IMR-90 (cell line): ENCODE measurements around the gene RASSF5. TPM values are rescaled to one million over a fixed set of nuclear protein-coding genes. Genes with fewer than 3 reads are reported as not detected.

Source experiments
- ATAC-seq: fragments of 200-7000 bp; cut with Tn5 transposase; 2 replicates; pipeline ENCODE4 v1.9.1; 2020; ENCODE audit warnings: low read depth, mild to moderate bottlenecking, moderate library complexity
- BruUV-seq: library from RNA; stranded (reverse); fragments of 400-500 nt; replicated peaks from 2 replicates; lab custom pipeline; 2021; lab: Mats Ljungman, UMichigan
- CTCF ChIA-PET: fragments of 300-600 bp; formaldehyde crosslinking; extraction: SDS; loops from one replicate; lab custom pipeline; 2021; ENCODE audit warnings: antibody characterized with exemption; lab: Yijun Ruan, JAX
- POLR2A ChIA-PET: fragments of 300-600 bp; sonication (Branson Sonifier 250); formaldehyde crosslinking; loops from one replicate; lab custom pipeline; 2022; ENCODE audit warnings: antibody characterized with exemption; ENCODE audit not compliant: unreplicated experiment; lab: Charles Lee
- DNase-seq: peaks from one replicate; pipeline ENCODE4 v3.0.0; 2013
- H2AFZ ChIP-seq: replicated peaks from 2 replicates; pipeline ENCODE3; 2013; ENCODE audit warnings: low read length, mild to moderate bottlenecking; ENCODE audit not compliant: poor library complexity
- H2AK5ac ChIP-seq: 2 replicates; pipeline ENCODE4 v1.6.1; 2013; ENCODE audit warnings: low read depth, low read length, inconsistent platforms
- H2AK9ac ChIP-seq: replicated peaks from 2 replicates; pipeline ENCODE3; 2013; ENCODE audit warnings: mild to moderate bottlenecking, low read depth, low read length, moderate library complexity; ENCODE audit not compliant: poor library complexity
- H2BK120ac ChIP-seq: 2 replicates; pipeline ENCODE4 v1.6.1; 2013; ENCODE audit warnings: low read depth, low read length, inconsistent platforms
- H2BK15ac ChIP-seq: 3 replicates; pipeline ENCODE4 v1.6.1; 2013; ENCODE audit warnings: low read depth, low read length, inconsistent platforms
- H2BK20ac ChIP-seq: 2 replicates; pipeline ENCODE4 v1.6.1; 2013; ENCODE audit warnings: low read depth, mild to moderate bottlenecking, inconsistent platforms, low read length, moderate library complexity
- H2BK5ac ChIP-seq: 2 replicates; pipeline ENCODE4 v1.6.1; 2013; ENCODE audit warnings: mild to moderate bottlenecking, low read depth, low read length, inconsistent platforms; ENCODE audit not compliant: poor library complexity, severe bottlenecking
- H3K14ac ChIP-seq: replicated peaks from 2 replicates; pipeline ENCODE4 v1.6.1; 2013; ENCODE audit warnings: low read depth, low read length, inconsistent platforms
- H3K18ac ChIP-seq: 2 replicates; pipeline ENCODE4 v1.6.1; 2013; ENCODE audit warnings: low read depth, low read length, control low read depth
- H3K23ac ChIP-seq: 2 replicates; pipeline ENCODE4 v1.6.1; 2013; ENCODE audit warnings: low read depth, low read length, inconsistent platforms
- H3K27ac ChIP-seq: 2 replicates; pipeline ENCODE4 v1.5.1; 2013; ENCODE audit warnings: mild to moderate bottlenecking, control low read depth, low read length; ENCODE audit not compliant: insufficient read depth
- H3K27me3 ChIP-seq: 2 replicates; pipeline ENCODE4 v1.6.1; 2013; ENCODE audit warnings: low read length; ENCODE audit not compliant: control insufficient read depth, insufficient read depth
- H3K36me3 ChIP-seq: 2 replicates; pipeline ENCODE4 v1.6.1; 2013; ENCODE audit warnings: low read length, mixed read lengths; ENCODE audit not compliant: control insufficient read depth, insufficient read depth
- H3K4ac ChIP-seq: 2 replicates; pipeline ENCODE4 v1.6.1; 2013; ENCODE audit warnings: low read depth, low read length, inconsistent platforms
- H3K4me1 ChIP-seq: 2 replicates; pipeline ENCODE4 v1.6.1; 2013; ENCODE audit warnings: low read length, mixed read lengths; ENCODE audit not compliant: control insufficient read depth, insufficient read depth
- H3K4me2 ChIP-seq: 2 replicates; pipeline ENCODE4 v1.6.1; 2013; ENCODE audit warnings: low read depth, mild to moderate bottlenecking, control low read depth, low read length, moderate library complexity
- H3K4me3 ChIP-seq: 2 replicates; pipeline ENCODE4 v1.5.1; 2013; ENCODE audit warnings: low read depth, mild to moderate bottlenecking, control low read depth, low read length, moderate library complexity; ENCODE audit not compliant: insufficient read depth
- H3K56ac ChIP-seq: 2 replicates; pipeline ENCODE4 v1.6.1; 2013; ENCODE audit warnings: low read length, inconsistent platforms; ENCODE audit not compliant: insufficient read depth; ENCODE audit errors: extremely low read depth
- H3K79me1 ChIP-seq, 2 experiments: 2 replicates each; pipeline ENCODE4 v1.6.1; 2013; ENCODE audit warnings: low read length in 2 of 2, inconsistent platforms in 1 of 2, low read depth in 1 of 2
- H3K9ac ChIP-seq: 2 replicates; pipeline ENCODE4 v1.6.1; 2013; ENCODE audit warnings: low read depth, low read length, control low read depth
- H3K9me1 ChIP-seq: 2 replicates; pipeline ENCODE4 v1.6.1; 2013; ENCODE audit warnings: low read length, inconsistent platforms; ENCODE audit not compliant: insufficient read depth
- H3K9me3 ChIP-seq: 2 replicates; pipeline ENCODE4 v1.6.1; 2013; ENCODE audit warnings: low read length; ENCODE audit not compliant: control insufficient read depth, insufficient read depth
- H4K20me1 ChIP-seq: 2 replicates; pipeline ENCODE4 v1.6.1; 2013; ENCODE audit warnings: low read length, inconsistent platforms; ENCODE audit not compliant: insufficient read depth
- H4K5ac ChIP-seq: 2 replicates; pipeline ENCODE4 v1.6.1; 2013; ENCODE audit warnings: mild to moderate bottlenecking, low read depth, low read length, control low read depth
- H4K8ac ChIP-seq, 2 experiments: 2 replicates each; pipeline ENCODE4 v1.6.1; 2013; ENCODE audit warnings: low read depth in 2 of 2, low read length in 2 of 2, control low read depth in 1 of 2, inconsistent platforms in 1 of 2
- H4K91ac ChIP-seq: 2 replicates; pipeline ENCODE4 v1.6.1; 2013; ENCODE audit warnings: low read depth, low read length, inconsistent platforms; ENCODE audit not compliant: insufficient read depth
- BHLHE40 ChIP-seq: fragments of 150-350 bp; IDR thresholded peaks from 2 replicates; pipeline ENCODE4 v1.6.1; 2016; ENCODE audit warnings: mild to moderate bottlenecking, low read depth, low read length
- CEBPB ChIP-seq: IDR thresholded peaks from 2 replicates; pipeline ENCODE4 v1.6.1; 2012; ENCODE audit warnings: low read depth, low read length, improper control_type of control experiment
- CHD1 ChIP-seq: IDR thresholded peaks from 2 replicates; pipeline ENCODE4 v1.6.1; 2012; ENCODE audit warnings: low read depth, low read length, improper control_type of control experiment
- ELK1 ChIP-seq: fragments of 150-350 bp; IDR thresholded peaks from 2 replicates; pipeline ENCODE4 v1.6.1; 2016; ENCODE audit warnings: low read depth, mild to moderate bottlenecking, low read length, moderate library complexity, borderline replicate concordance
- FOS ChIP-seq: fragments of 150-350 bp; IDR thresholded peaks from 2 replicates; pipeline ENCODE4 v1.6.1; 2016; ENCODE audit warnings: low read depth, low read length
- MAFK ChIP-seq: IDR thresholded peaks from 2 replicates; pipeline ENCODE4 v1.6.1; 2012; ENCODE audit warnings: low read depth, low read length, improper control_type of control experiment
- MAZ ChIP-seq: IDR thresholded peaks from 2 replicates; pipeline ENCODE4 v1.6.1; 2012; ENCODE audit warnings: low read depth, mild to moderate bottlenecking, low read length, improper control_type of control experiment, moderate library complexity, borderline replicate concordance
- MXI1 ChIP-seq: IDR thresholded peaks from 2 replicates; pipeline ENCODE4 v1.6.1; 2012; ENCODE audit warnings: low read depth, mild to moderate bottlenecking, low read length, moderate library complexity, borderline replicate concordance
- NFE2L2 ChIP-seq: fragments of 150-350 bp; IDR thresholded peaks from 2 replicates; pipeline ENCODE4 v1.6.1; 2016; ENCODE audit warnings: low read depth, mild to moderate bottlenecking, low read length
- POLR2A ChIP-seq: IDR thresholded peaks from 2 replicates; pipeline ENCODE4 v1.6.1; 2012; ENCODE audit warnings: mild to moderate bottlenecking, low read depth, low read length
- RAD21 ChIP-seq: IDR thresholded peaks from 2 replicates; pipeline ENCODE4 v1.6.1; 2012; ENCODE audit warnings: low read length, improper control_type of control experiment
- RCOR1 ChIP-seq: IDR thresholded peaks from 2 replicates; pipeline ENCODE4 v1.6.1; 2012; ENCODE audit warnings: mild to moderate bottlenecking, low read length, improper control_type of control experiment; ENCODE audit not compliant: insufficient replicate concordance
- RFX5 ChIP-seq: IDR thresholded peaks from 2 replicates; pipeline ENCODE4 v1.8.0; 2012; ENCODE audit warnings: low read depth, mild to moderate bottlenecking, low read length, moderate library complexity
- SMC3 ChIP-seq: fragments of 150-350 bp; IDR thresholded peaks from 2 replicates; pipeline ENCODE4 v1.6.1; 2016; ENCODE audit warnings: low read depth, mild to moderate bottlenecking, antibody characterized with exemption, low read length, moderate library complexity
- USF2 ChIP-seq: fragments of 150-350 bp; IDR thresholded peaks from 2 replicates; pipeline ENCODE4 v1.6.1; 2017; ENCODE audit warnings: mild to moderate bottlenecking, antibody characterized with exemption, low read length, low read depth
- WGBS, 2 experiments: methylation state at CpG; one replicate each; pipeline versions ENCODE4 v1.1.5 to v1.1.7; 2013; ENCODE audit warnings: missing lambda C conversion rate in 2 of 2; ENCODE audit not compliant: insufficient read length in 1 of 2; ENCODE audit errors: extremely low coverage in 2 of 2; 5-methylcytosine and 5-hydroxymethylcytosine counted together
- dilution Hi-C: fragments of 300-500 bp; cut with HindIII; formaldehyde crosslinking; loops from one replicate; pipeline ENCODE4 v1.14.3; 2018; ENCODE audit warnings: low sequenced_read_pairs; ENCODE audit not compliant: unreplicated experiment
- in situ Hi-C: fragments of 300-500 bp; cut with MboI; formaldehyde crosslinking; loops from 3 replicates; pipeline ENCODE4 v1.14.3; 2019; ENCODE audit warnings: low sequenced_read_pairs, inconsistent platforms, mixed read lengths
- intact Hi-C: fragments of 100-400 bp; cut with micrococcal nuclease; formaldehyde crosslinking; loops from 2 replicates; pipeline ENCODE4 v1.10.0; 2022
- polyA plus RNA-seq, 3 experiments: library from polyadenylated mRNA; depleted of rRNA; stranded (reverse); fragments of >200 nt; gene quantifications; 2 replicates each; pipeline ENCODE4 v1.2.3, GENCODE V29; 2012; ENCODE audit warnings: low replicate concordance in 1 of 3
- total RNA-seq: library from RNA; depleted of rRNA; stranded (reverse); fragments of >200 nt; gene quantifications from 2 replicates; pipeline ENCODE4 v1.2.3, GENCODE V29; 2012
- TF ChIP-seq, protein P1 (sequence below): conservative IDR thresholded peaks from 2 replicates; pipeline ENCODE4 v1.5.1; 2012; ENCODE audit warnings: mild to moderate bottlenecking, low read depth, low read length, improper control_type of control experiment

RASSF5 gene
- total and polyA plus RNA-seq, 2 of the 4 experiments (the other 2 are of a cell fraction), result 0.18 to 1.1 TPM

DNA sequence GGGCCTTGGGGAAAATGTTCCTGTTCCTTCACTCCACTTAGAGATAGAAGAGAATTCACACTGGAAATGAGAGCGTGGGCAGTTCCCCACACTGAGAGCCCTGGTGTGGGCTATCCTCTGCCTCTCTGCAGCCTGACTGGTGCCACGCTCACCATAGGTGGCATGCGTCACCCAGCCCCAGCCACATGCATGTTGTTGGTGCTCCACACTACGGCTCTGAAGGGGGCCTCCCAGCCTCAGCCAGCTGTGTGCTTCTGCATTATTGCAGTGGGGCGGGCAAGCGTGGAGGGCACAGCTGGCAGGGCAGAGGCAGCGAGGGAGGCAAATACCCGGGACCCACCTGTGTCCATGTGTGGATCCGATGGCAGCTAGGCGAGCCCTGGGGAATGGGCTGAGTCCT lies 14.7 kb upstream of the RASSF5 start:
- Histone ChIP-seq H3K4me1 (peaks cover 4% of the 10 kb centered on the region), H2BK15ac (no peak overlapping the region), H3K9me3 (no peaks in the 10 kb centered on the region), H4K5ac (no peak overlapping the region), H2BK120ac (no peak overlapping the region), H2BK20ac (no peak overlapping the region), H3K4me2 (no peak overlapping the region), H3K18ac (no peak overlapping the region), H3K14ac (no peak overlapping the region), H2BK5ac (no peak overlapping the region), H3K56ac (no peak overlapping the region), H3K9ac (no peak overlapping the region), H2AK5ac (no peak overlapping the region), H2AK9ac (no peak overlapping the region), H4K20me1 (no peaks in the 10 kb centered on the region; the same call in 1 of the 2 replicates), H3K4ac (no peak overlapping the region), H3K9me1 (0 out of 2 replicates have a peak, but pooled peaks cover 7% of the 10 kb centered on the region), H3K36me3 (peaks cover 41% of the 10 kb centered on the region), H3K27me3 (no peaks in the 10 kb centered on the region), H3K79me1 (no peaks in the 10 kb centered on the region), H3K27ac (no peak overlapping the region), H4K8ac (no peak overlapping the region), H4K91ac (no peak overlapping the region), H3K23ac (no peak overlapping the region), H2AFZ (no peak overlapping the region), H3K4me3 (no peak overlapping the region)
- no peak for ATAC-seq
- in situ Hi-C loops (no loop called here), dilution Hi-C loops (no loop called here), intact Hi-C loops (loop anchor here (5.0 kb wide), 1 partner anchor 420 kb away; no protein-coding TSS in a partner anchor)
- WGBS, 2 experiments, result 93% methylated on average over 8 of the region's 10 CpGs; no CpG with 5 or more reads in 1 of the 2 experiments
- no TSS peak for BruUV-seq
- no peak for TF ChIP-seq ELK1
- no peak for TF ChIP-seq POLR2A
- no peak for TF ChIP-seq SMC3
- TF ChIP-seq, protein P1, sequence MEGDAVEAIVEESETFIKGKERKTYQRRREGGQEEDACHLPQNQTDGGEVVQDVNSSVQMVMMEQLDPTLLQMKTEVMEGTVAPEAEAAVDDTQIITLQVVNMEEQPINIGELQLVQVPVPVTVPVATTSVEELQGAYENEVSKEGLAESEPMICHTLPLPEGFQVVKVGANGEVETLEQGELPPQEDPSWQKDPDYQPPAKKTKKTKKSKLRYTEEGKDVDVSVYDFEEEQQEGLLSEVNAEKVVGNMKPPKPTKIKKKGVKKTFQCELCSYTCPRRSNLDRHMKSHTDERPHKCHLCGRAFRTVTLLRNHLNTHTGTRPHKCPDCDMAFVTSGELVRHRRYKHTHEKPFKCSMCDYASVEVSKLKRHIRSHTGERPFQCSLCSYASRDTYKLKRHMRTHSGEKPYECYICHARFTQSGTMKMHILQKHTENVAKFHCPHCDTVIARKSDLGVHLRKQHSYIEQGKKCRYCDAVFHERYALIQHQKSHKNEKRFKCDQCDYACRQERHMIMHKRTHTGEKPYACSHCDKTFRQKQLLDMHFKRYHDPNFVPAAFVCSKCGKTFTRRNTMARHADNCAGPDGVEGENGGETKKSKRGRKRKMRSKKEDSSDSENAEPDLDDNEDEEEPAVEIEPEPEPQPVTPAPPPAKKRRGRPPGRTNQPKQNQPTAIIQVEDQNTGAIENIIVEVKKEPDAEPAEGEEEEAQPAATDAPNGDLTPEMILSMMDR, result no peak
- TF ChIP-seq RFX5, result no peak
- no peak for TF ChIP-seq USF2
- TF ChIP-seq BHLHE40, result no peak
- no peak for TF ChIP-seq MXI1
- TF ChIP-seq MAFK, result no peak
- TF ChIP-seq RAD21, result no peak
- TF ChIP-seq MAZ, result no peak
- no peak for TF ChIP-seq CEBPB
- no peak for TF ChIP-seq RCOR1
- no peak for TF ChIP-seq FOS
- no peak for TF ChIP-seq NFE2L2
- no peak for TF ChIP-seq CHD1
- ChIA-PET POLR2A (no interaction called here), CTCF (no interaction called here)
- no peak for DNase-seq
